ENCODE measurements around the gene SCAMP2.
A peak's percentile ranks its signal among the peaks of the same experiment; 100 is the strongest.

Gene SCAMP2

DNA sequence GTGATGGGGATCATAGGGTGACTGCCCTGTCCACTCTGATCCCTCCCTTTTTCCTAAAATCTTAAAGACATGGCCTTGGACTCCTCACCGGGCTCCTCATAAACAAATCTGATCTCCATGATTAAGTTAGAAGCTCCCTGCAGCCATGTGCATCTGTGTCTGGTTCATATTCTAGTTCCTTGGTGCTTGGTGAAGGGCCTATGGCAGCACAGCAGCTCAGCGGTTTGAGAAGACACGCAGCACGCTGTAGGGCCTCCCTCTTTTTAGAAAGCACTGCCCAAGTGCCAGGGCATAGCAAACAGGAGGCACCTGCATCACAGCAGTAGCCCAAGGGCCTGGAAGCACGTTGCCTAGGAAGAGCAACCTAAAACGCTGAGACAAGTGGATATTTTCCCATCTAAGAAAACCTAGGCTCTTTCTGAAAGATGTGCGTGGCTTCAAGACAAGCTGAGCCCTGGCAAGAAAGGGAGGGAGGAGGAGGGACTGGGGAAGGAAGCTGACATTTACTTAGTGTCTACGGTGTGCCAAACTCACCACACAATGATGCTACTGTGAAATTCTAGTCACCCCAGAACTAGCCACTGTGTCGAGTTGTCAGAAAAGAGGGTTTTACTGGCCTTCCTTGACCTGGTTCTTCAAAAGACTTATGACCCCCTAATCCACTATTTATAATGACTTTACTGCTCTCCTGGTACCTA lies 15.3 kb downstream of the SCAMP2 start:
- DNase-seq: no peak

- DNase-seq: no peak
Observed at GRCh38 chr15:74857082-74857655, 16.0 kb downstream of the SCAMP2 start.

- no peak for DNase-seq
Observed at GRCh38 chr15:74856537-74856936, 16.6 kb downstream of the SCAMP2 start.

- DNase-seq: no peak
Observed at GRCh38 chr15:74855857-74856256, 17.3 kb downstream of the SCAMP2 start.

- no peak for DNase-seq
Observed at GRCh38 chr15:74854453-74855022, 18.6 kb downstream of the SCAMP2 start.

DNA sequence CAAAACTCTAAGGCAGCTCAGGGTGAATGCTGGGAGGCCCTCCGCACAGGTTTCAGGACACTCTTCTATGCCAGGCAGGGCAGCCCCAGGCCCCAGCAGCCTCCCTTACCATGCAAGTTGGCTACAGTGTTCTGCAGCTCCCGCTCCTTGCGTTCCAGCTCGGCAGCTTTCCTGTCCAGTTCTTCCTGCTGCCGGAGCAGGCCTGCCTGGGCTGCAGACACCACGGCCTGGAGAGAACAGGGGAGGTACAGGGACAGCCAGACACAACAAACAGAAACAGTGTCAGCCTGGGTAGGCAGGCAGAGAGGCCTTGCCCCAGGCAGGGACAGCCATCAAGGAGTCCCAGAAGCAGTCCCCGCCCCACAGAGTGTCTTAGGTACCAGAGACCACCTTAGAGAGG lies 21.2 kb downstream of the SCAMP2 start:
- no peak for DNase-seq

DNA sequence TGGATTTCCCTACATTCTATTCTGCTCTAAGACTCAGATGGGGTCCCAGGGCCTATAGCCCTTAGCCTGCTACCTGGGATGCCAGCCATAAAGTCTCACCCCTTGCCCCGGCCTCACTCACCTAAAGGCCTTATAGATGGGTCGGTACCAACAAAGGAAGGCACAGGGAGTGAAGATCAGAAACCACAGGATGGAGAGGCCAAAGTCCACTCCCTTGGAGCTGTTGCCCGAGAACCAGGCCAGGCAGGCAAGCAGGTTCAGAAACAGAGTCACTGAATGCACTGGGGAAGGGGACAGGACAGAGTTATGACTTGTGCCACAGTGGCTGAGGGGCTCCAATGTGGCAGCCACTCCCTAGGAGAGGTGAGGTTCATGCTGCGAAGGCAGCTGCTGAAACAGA lies 22.8 kb downstream of the SCAMP2 start:
- no peak for DNase-seq

DNA sequence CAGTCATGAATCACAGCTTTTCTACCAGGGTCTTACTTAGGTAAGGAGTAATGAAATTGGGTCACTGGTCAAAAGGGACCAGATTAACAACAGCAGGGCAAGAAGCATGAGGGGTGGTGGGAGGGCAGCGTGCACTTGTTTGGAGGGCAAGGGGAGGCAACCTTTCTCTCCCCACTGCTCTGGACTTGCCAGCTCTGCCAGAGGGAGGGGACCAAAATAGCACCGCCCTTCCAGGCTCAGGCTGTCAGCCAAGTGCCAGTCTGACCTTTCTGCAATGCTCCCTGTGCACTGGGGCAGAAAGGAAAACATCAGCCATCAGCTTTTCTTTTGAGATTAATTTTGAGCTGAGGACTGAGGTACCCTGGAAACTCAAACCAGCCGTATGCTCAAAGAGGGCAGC lies 25.7 kb downstream of the SCAMP2 start:
- no peak for DNase-seq

GRCh38 chr15:74845581-74845980 lies 27.6 kb downstream of the SCAMP2 start:
- DNase-seq: no peak

DNA sequence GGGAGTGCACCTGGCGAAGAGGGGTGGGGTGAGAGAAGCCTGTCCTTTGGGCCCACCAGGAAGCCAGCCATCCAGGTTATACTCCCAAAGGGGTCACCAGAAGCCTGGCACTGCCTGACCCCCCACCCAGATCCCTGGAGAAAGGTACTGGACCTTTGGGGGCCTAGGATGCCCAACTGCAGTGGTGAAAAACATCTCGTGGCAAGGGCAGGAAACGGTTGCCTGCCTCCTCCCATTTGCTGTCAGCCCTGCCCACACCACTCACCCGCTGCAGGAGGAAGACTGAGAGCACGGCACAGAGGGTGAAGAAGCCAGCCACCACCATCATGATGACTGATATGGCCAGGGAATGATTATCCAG lies 28.0 kb downstream of the SCAMP2 start:
- peak; percentile 64 for DNase-seq

DNA sequence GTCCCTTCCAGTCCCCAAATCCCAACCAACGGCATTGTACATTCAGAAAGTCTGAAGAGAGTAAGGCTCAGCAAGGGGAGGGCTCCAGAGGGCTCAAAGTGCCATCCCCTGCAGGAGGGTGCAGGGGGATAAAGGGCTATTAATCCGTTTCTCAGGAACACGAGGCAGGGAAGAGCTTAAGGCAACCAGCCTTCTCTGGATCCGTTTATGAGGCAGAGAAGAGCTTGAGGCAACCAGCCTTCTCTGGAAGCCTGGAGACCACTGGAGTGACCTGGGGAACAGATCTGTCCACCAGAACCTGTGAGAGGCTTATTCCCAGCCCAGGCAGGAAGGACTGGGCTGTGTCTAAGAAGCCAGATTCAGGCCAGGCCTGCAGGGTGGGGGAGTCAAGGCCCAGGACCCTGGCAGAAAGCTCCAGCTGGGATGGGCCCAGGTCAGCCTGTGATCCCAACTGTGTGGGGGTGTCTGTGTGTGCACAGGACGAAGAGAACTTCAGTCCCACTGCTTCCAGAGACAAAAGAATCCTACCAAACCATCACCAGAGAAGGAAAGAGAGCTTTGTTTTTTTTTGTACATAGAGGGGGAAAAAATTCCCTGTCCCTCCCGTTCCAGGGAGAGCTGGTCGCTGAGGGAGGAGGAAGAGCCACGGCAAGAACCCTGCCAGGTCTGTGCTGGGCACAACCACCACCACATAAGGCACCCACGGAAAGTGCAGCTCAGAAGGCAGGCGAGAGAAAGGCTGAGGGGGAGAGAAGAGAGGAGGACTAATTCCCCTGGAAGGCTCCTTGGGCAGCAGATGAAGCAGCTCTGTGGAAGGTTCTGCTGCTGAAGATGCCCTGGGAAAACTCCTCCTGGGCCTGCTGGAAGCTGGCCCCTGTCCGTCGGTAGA lies 28.6 kb downstream of the SCAMP2 start:
- no peak for DNase-seq

GRCh38 chr15:74843891-74844299 lies 29.3 kb downstream of the SCAMP2 start:
- no peak for DNase-seq

DNA sequence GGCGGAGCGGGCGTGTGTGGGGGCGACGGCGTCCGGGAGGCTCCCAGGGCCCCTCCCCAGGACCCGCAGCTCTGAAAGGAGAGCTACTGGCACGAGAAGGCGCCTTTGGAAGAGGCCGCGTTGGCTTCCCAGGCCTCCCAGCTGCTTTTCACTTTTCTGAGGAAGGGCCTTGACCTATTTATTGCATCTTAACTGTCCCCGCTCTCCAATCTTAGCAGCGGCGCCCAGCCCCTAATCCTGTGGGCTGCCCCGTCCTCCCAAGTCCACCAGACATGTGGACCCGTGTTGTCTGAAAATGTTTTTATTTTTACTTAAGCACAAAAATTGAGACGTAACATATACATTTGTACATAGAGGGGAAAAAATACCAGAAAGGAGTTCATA lies 29.7 kb downstream of the SCAMP2 start:
- no peak for DNase-seq

- peak; percentile 87 for DNase-seq
Observed at GRCh38 chr15:74842581-74843444, 30.4 kb downstream of the SCAMP2 start, which contains the start of gene ULK3. Gene ULK3, minus strand, starts transcription at chr15:74843156. Its CDS starts 51 bp downstream, at chr15:74843105.

DNA sequence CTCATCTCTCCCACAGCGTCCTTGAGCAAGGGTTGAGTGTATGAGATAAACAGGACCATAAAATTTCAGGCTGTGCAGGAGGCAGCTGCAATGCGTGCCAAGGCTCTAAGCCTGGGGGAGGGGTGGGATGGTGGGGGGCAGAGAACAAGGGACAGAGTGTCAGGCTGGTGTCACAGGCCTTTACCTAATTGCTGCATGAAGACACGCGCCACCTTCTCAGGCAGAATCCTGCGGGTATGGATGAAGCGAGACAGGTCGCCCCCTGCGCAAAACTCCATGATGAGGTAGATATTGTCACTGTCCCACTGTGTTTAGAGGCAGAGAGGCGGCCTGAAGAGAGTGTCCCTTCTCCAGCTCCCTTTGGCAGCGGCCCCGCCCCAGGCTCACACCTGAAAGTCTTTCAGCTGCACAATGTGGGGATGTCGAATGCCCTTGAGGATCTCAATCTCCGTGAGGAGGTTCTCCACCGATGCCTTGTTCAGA lies 31.2 kb downstream of the SCAMP2 start:
- DNase-seq: no peak

GRCh38 chr15:74840851-74841775 lies 32.1 kb downstream of the SCAMP2 start:
- no peak for DNase-seq

DNA sequence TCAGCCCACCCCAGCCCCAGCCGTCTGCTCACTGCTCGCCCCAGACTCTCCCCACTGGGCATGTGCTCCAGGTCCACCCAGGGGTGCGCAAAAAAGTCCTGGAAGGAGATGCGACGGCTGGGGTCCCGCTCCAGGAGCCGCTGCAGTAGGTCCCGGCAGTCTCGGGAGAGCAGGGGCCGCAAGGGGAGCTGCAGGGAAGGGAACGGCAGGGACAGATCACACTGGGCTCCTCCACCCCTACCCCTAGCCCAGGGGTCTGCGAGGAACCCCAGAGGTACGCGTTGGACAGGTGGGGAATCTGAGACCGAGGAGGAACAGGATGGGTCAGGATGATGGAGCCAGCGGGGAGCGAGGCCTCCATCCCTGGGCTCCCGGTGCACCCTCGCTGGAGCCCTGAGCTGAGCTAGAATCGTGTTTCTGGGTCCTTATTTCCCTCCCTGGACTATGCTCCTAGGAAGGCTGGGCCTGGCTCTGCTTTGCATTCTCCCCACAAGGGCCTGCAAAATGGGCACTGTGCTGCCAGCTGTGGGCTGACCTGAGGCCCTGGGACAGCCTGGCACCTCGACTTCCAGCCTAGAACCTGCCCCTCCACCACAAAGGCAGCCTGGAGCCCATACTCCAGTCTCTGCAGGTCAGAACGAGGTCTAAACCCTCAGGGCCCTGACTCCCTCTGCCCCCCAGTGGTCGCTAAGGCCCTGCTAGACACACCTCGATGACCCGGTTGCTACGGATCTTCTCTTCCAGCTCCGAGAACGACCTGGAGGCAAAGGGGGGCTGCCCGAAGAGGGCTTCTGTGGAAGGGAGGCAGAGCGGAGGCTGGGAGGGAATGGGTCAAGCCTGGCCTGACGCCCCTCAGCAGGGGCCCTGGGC lies 33.4 kb downstream of the SCAMP2 start:
- no peak for DNase-seq

DNA sequence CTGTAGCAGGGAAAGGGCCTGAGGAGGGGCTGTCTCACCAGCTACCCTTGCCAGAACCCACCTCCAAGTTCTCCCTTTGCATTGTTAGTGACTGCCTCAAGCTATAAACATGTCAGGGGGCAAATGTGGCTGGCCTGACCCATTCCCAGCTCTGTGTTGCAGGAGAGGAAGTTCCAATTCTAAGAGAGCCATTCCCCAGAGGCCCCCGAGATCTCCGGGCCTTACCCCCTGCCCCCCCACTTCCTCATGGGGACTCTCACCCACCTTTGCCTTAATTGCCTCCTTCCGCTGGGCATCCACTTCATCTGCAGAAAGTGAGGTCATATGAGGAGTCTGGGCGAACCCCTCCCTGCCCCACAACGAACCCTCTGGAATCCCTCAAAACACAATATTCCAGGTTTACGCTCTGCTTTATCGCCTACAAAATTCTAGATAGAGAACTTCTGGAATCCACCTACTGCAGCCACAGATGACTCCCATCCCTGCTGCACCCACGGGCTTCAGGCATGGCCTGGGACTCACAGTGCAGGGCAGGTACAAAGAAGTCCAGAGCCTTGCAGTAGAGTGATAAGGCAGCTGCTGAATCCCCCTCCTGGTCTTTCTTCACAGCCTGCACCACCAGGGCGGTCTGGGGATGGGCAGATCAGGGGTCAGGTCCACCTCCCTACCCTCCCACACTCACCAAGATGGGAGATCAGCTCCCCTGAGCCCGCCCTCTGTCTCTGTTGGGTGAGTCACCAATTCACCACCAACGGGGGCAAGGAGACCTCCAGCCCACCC lies 34.2 kb downstream of the SCAMP2 start:
- no peak for DNase-seq

GRCh38 chr15:74838137-74838516 lies 35.0 kb downstream of the SCAMP2 start:
- DNase-seq: no peak
